Ishikawa (cell line): ENCODE measurements around the gene BCAT1.

ENCODE experiments used
- CEBPB ChIP-seq: IDR thresholded peaks from 2 replicates; pipeline ENCODE4 v1.6.1; 2012
- CREB1 ChIP-seq: IDR thresholded peaks from 2 replicates; pipeline ENCODE4 v1.6.1; 2012; ENCODE audit warnings: low read depth
- EGR1 ChIP-seq: IDR thresholded peaks from 2 replicates; pipeline ENCODE4 v1.6.1; 2012
- EP300 ChIP-seq: IDR thresholded peaks from 2 replicates; pipeline ENCODE4 v1.6.1; 2012; ENCODE audit warnings: borderline replicate concordance
- FOXM1 ChIP-seq: IDR thresholded peaks from 2 replicates; pipeline ENCODE4 v1.6.1; 2012; ENCODE audit warnings: low read depth, borderline replicate concordance
- MAX ChIP-seq: IDR thresholded peaks from 2 replicates; pipeline ENCODE4 v1.6.1; 2012
- NFIC ChIP-seq: IDR thresholded peaks from 2 replicates; pipeline ENCODE4 v1.6.1; 2012
- RAD21 ChIP-seq: IDR thresholded peaks from 2 replicates; pipeline ENCODE4 v1.6.1; 2012; ENCODE audit warnings: low read depth
- REST ChIP-seq: IDR thresholded peaks from 2 replicates; pipeline ENCODE4 v1.6.1; 2012; ENCODE audit warnings: low read depth, mild to moderate bottlenecking
- TAF1 ChIP-seq: IDR thresholded peaks from 2 replicates; pipeline ENCODE4 v1.6.1; 2012; ENCODE audit warnings: low read depth, mild to moderate bottlenecking
- TCF12 ChIP-seq: IDR thresholded peaks from 2 replicates; pipeline ENCODE4 v1.6.1; 2012; ENCODE audit warnings: low read depth
- TEAD4 ChIP-seq: IDR thresholded peaks from 2 replicates; pipeline ENCODE4 v1.6.1; 2012
- USF1 ChIP-seq: IDR thresholded peaks from 2 replicates; pipeline ENCODE4 v1.6.1; 2012
- YY1 ChIP-seq: IDR thresholded peaks from 2 replicates; pipeline ENCODE4 v1.6.1; 2012; ENCODE audit warnings: low read depth
- ZBTB7A ChIP-seq: IDR thresholded peaks from 2 replicates; pipeline ENCODE4 v1.6.1; 2012; ENCODE audit warnings: low read depth

Gene BCAT1

GRCh38 chr12:24851341-24851740, 97.6 kb downstream of the BCAT1 start:
- TF ChIP-seq REST = no peak
- TF ChIP-seq TAF1 = no peak
- no peak for TF ChIP-seq CREB1
- TF ChIP-seq EP300 = no peak
- TF ChIP-seq EGR1 = no peak
- no peak for TF ChIP-seq TCF12
- TF ChIP-seq NFIC = no peak
- no peak for TF ChIP-seq ZBTB7A
- no peak for TF ChIP-seq FOXM1
- no peak for TF ChIP-seq YY1
- TF ChIP-seq MAX = no peak
- TF ChIP-seq TEAD4 = no peak
- TF ChIP-seq CEBPB = no peak
- no peak for TF ChIP-seq RAD21
- no peak for TF ChIP-seq USF1

- TF ChIP-seq MAX = no peak
- TF ChIP-seq TCF12 = no peak
Measured at GRCh38 chr12:24850496-24850895, 98.4 kb downstream of the BCAT1 start.

GRCh38 chr12:24848941-24849477, 99.9 kb downstream of the BCAT1 start:
- TF ChIP-seq MAX (no peak), EGR1 (no peak), USF1 (peak; percentile 7; the same call in 1 of the 2 replicates)

- no peak for TF ChIP-seq ZBTB7A
- TF ChIP-seq RAD21 = no peak
- TF ChIP-seq EGR1 = no peak
- TF ChIP-seq USF1 = no peak
- no peak for TF ChIP-seq EP300
- no peak for TF ChIP-seq CEBPB
- no peak for TF ChIP-seq REST
- TF ChIP-seq CREB1 = no peak
- no peak for TF ChIP-seq MAX
- TF ChIP-seq TCF12 = no peak
- TF ChIP-seq TAF1 = no peak
- no peak for TF ChIP-seq YY1
Measured at GRCh38 chr12:24846689-24847088, 102.2 kb downstream of the BCAT1 start.

- TF ChIP-seq MAX (no peak), EP300 (no peak), FOXM1 (no peak), USF1 (no peak), ZBTB7A (no peak), TAF1 (no peak), CEBPB (no peak), TEAD4 (no peak)
Measured at GRCh38 chr12:24845615-24846014, 103.3 kb downstream of the BCAT1 start.
